Epithelial cell of proximal tubule (primary cell): ENCODE results near the gene CEMIP. TPM values are rescaled to one million over a fixed set of nuclear protein-coding genes. Genes with fewer than 3 reads are reported as not detected.

Experiments
- DNase-seq: peaks from one replicate; pipeline ENCODE4 v3.0.0-alpha.2; 2011; ENCODE audit warnings: low read depth
- H3K4me3 ChIP-seq: 2 replicates; pipeline ENCODE4 v1.5.1; 2011; ENCODE audit warnings: low read depth, mild to moderate bottlenecking, low read length
- total RNA-seq: library from RNA; depleted of rRNA; stranded (reverse); fragments of >200 nt; gene quantifications from 2 replicates; pipeline ENCODE4 v1.2.3, GENCODE V29; 2015
- TF ChIP-seq, protein P1 (sequence below): conservative IDR thresholded peaks from 2 replicates; pipeline ENCODE4 v1.5.1; 2012; ENCODE audit warnings: low read depth, mild to moderate bottlenecking, low read length

The CEMIP gene
- total RNA-seq, 1 donor from 2014 or later: 0.06 TPM

DNA sequence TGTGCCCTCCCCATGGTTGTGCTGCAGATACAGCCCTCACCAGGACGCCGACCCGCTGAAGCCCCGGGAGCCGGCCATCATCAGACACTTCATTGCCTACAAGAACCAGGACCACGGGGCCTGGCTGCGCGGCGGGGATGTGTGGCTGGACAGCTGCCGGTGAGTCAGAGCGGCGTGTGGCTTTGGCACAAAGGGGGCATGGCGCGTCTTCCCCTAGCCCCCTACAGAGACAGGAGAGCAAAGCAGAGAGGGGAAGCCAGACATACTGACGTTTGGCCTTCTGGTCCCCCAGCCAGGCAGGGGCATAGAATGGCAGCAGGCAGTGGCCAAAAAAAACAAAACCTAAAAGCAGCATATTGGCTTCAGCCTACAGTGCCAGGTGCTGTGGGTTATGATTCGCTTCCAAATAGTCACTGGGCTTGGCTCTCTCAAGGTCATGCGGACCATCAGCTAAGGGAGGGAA is 146.5 kb downstream of the CEMIP start:
- DNase-seq: no peak
- TF ChIP-seq, protein P1, sequence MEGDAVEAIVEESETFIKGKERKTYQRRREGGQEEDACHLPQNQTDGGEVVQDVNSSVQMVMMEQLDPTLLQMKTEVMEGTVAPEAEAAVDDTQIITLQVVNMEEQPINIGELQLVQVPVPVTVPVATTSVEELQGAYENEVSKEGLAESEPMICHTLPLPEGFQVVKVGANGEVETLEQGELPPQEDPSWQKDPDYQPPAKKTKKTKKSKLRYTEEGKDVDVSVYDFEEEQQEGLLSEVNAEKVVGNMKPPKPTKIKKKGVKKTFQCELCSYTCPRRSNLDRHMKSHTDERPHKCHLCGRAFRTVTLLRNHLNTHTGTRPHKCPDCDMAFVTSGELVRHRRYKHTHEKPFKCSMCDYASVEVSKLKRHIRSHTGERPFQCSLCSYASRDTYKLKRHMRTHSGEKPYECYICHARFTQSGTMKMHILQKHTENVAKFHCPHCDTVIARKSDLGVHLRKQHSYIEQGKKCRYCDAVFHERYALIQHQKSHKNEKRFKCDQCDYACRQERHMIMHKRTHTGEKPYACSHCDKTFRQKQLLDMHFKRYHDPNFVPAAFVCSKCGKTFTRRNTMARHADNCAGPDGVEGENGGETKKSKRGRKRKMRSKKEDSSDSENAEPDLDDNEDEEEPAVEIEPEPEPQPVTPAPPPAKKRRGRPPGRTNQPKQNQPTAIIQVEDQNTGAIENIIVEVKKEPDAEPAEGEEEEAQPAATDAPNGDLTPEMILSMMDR: no peak
- H3K4me3 ChIP-seq: no peak overlapping the region

DNA sequence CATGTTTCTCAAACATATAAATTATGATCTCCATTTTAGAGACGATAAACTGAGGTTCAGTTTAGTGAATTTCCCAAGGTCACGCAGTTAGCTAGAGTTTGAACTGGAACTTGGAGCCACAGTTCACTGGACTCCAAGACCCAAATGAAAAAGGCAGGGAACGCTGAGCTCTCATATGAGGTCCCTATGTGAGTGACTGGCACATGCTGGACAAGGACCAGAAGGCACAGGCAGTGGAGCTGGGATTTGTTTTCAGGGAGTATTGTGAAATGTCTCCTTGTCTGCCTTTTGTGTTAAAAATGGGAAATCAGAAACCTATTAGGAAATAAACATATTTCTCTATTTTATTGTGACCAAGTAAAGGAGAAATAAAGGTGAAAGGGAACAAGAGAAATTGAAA is 147.0 kb downstream of the CEMIP start:
- DNase-seq: no peak
- TF ChIP-seq, protein P1: no peak
- no peak overlapping the region for H3K4me3 ChIP-seq

- no peak for DNase-seq
Measured at GRCh38 chr15:80929225-80929624, 150.1 kb downstream of the CEMIP start.

DNA sequence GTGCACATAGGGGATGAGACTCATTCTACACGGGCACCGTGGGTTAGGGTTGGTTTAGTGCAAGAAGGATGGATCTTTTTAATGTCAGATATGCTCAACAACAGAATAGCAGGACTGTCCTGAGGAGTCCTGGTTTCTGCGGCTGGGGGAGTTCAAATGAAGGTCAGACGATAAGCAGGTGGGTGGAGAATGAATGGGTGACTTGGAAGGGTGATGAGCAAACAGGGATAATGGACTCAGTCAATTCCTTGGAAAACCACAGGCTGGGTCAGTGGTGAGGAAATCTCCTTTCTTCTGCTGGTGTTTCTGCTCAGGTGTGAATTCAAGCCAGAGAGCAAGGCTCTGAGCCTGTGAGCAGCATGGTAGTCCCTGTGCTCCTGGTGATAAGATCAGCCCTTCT is 150.5 kb downstream of the CEMIP start:
- H3K4me3 ChIP-seq: no peak overlapping the region
- TF ChIP-seq, protein P1: no peak
- no peak for DNase-seq

More at GRCh38 chr15:80929225-80929624, 150.1 kb downstream of the CEMIP start:
- TF ChIP-seq, protein P1: no peak
- H3K4me3 ChIP-seq: no peak overlapping the region

- H3K4me3 ChIP-seq: no peak overlapping the region
- TF ChIP-seq, protein P1: no peak
- DNase-seq: no peak
Measured at GRCh38 chr15:80931191-80931590, 152.0 kb downstream of the CEMIP start.

GRCh38 chr15:80931721-80932512 is 152.7 kb downstream of the CEMIP start:
- DNase-seq: no peak
- no peak overlapping the region for H3K4me3 ChIP-seq
- TF ChIP-seq, protein P1: no peak

- TF ChIP-seq, protein P1: no peak
- no peak for DNase-seq
- H3K4me3 ChIP-seq: no peak overlapping the region
Measured at GRCh38 chr15:80932513-80932815, 153.3 kb downstream of the CEMIP start.
